ENCODE data around the gene IL4R.

The IL4R gene

GRCh38 chr16:27316038-27316680, 2.4 kb downstream of the IL4R start:
- TF ChIP-seq, protein P1, sequence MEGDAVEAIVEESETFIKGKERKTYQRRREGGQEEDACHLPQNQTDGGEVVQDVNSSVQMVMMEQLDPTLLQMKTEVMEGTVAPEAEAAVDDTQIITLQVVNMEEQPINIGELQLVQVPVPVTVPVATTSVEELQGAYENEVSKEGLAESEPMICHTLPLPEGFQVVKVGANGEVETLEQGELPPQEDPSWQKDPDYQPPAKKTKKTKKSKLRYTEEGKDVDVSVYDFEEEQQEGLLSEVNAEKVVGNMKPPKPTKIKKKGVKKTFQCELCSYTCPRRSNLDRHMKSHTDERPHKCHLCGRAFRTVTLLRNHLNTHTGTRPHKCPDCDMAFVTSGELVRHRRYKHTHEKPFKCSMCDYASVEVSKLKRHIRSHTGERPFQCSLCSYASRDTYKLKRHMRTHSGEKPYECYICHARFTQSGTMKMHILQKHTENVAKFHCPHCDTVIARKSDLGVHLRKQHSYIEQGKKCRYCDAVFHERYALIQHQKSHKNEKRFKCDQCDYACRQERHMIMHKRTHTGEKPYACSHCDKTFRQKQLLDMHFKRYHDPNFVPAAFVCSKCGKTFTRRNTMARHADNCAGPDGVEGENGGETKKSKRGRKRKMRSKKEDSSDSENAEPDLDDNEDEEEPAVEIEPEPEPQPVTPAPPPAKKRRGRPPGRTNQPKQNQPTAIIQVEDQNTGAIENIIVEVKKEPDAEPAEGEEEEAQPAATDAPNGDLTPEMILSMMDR (IDR thresholded peaks at IDR 0.05; ENCODE audit: control insufficient read depth, extremely low read depth, insufficient read depth), result no peak
- H3K4me3 ChIP-seq (ENCODE audit: low read depth, low read length), result no peak overlapping the region
- DNase-seq (ENCODE audit: low read depth), result no peak

- TF ChIP-seq, protein P1 (IDR thresholded peaks at IDR 0.05; ENCODE audit: control insufficient read depth, extremely low read depth, insufficient read depth), result no peak
- no peak overlapping the region for H3K4me3 ChIP-seq (ENCODE audit: low read depth, low read length)
- DNase-seq (ENCODE audit: low read depth), result no peak
These were observed 3.5 kb downstream of the IL4R start for GRCh38 chr16:27317320-27317719.

GRCh38 chr16:27317738-27318391, 4.1 kb downstream of the IL4R start:
- TF ChIP-seq, protein P1 (IDR thresholded peaks at IDR 0.05; ENCODE audit: control insufficient read depth, extremely low read depth, insufficient read depth), result no peak
- no peak overlapping the region for H3K4me3 ChIP-seq (ENCODE audit: low read depth, low read length)
- no peak for DNase-seq (ENCODE audit: low read depth)

- no peak for DNase-seq (ENCODE audit: low read depth)
- H3K4me3 ChIP-seq (ENCODE audit: low read depth, low read length), result no peak overlapping the region
- TF ChIP-seq, protein P1 (IDR thresholded peaks at IDR 0.05; ENCODE audit: control insufficient read depth, extremely low read depth, insufficient read depth), result no peak
These were observed 4.8 kb downstream of the IL4R start for GRCh38 chr16:27318392-27319256.

- TF ChIP-seq, protein P1 (IDR thresholded peaks at IDR 0.05; ENCODE audit: control insufficient read depth, extremely low read depth, insufficient read depth), result no peak
- DNase-seq (ENCODE audit: low read depth), result no peak
- H3K4me3 ChIP-seq (ENCODE audit: low read depth, low read length), result no peak overlapping the region
These were observed 5.6 kb downstream of the IL4R start for GRCh38 chr16:27319257-27319965.

GRCh38 chr16:27320261-27321012, 6.7 kb downstream of the IL4R start:
- H3K4me3 ChIP-seq (ENCODE audit: low read depth, low read length), result no peak overlapping the region
- TF ChIP-seq, protein P1 (IDR thresholded peaks at IDR 0.05; ENCODE audit: control insufficient read depth, extremely low read depth, insufficient read depth), result no peak
- DNase-seq (ENCODE audit: low read depth), result no peak

Data from LNCaP clone FGC (cell line).